ENCODE results near the gene MYH9.
"Not testable (repeated sequence)": the region's sequence is repeated elsewhere in the genome, so short reads cannot be mapped to it uniquely, and the experiment has no call there.

The MYH9 gene

GRCh38 chr22:36267058-36267457, 120.7 kb downstream of the MYH9 start:
- DNase-seq (ENCODE audit: low spot score): no peak

- not testable (repeated sequence) for DNase-seq (ENCODE audit: low spot score)
These were observed 123.7 kb downstream of the MYH9 start for GRCh38 chr22:36263886-36264664.

GRCh38 chr22:36263216-36263673, 124.5 kb downstream of the MYH9 start:
- not testable (repeated sequence) for DNase-seq (ENCODE audit: low spot score)

- not testable (repeated sequence) for DNase-seq (ENCODE audit: low spot score)
These were observed 125.5 kb downstream of the MYH9 start for GRCh38 chr22:36262307-36262706.

DNA sequence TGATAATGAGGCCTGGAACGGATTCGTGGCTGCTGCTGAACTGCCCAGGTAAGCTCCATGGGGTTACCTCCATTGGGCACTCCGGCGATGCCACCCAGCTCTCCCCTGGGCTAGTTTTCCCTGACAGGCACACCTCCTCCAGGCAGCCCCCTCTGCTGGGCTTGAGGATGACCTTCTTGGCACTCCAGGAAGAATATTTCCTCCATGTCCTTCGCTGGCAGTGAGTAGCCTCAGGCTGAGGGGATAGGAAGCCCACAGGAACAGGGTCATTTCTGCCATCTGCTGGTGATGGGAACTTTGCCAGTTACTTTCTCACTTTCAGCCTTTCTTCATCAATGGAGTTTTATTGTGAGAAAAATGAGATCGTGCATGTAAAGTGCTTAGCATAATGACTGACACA, 126.1 kb downstream of the MYH9 start:
- not testable (repeated sequence) for DNase-seq (ENCODE audit: low spot score)

- no peak for DNase-seq (ENCODE audit: low spot score)
These were observed 128.0 kb downstream of the MYH9 start for GRCh38 chr22:36259615-36260300.

DNA sequence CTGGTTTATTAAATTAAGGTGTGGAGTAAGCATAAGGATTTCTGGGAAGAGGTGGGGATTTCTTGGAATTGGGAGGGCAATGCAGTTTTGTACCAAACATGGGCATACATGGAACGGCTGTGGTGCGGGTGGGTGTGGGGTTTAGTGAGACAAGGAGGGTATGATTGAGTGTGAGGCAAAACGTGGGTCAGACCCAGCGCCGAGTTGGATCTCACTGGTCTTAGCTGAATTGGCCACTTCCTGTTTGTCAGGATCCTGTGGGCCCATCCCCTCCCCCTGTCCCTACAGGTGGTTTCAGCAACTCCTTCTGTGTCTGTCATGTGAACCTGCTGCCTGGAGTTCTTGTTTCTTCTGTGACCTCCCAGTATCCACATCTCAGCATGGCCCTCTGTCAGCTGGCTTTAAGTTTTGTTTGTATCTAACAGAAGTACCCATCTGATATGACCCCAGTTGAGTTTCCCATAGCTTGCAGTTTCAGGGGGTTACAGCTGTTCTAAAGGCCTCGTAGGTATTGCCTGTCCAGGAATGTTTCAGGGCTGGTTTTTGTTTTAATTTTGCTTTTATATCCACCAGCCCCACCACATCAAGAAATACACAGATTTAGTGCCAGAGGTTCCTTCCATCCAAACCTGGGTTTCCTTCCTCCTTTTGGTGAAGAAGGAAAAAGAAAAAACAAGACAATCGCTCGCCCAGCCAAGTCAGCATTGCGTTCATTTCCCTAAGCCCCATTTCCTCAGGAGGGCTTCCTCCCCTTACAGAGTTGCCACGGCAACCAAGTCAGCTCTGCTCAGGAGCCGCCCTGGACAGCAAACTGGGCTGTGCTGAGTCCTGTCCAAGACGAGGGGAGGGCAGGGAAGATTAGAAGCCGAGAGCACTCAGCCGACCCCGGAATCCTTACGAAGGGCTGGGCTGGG, 128.8 kb downstream of the MYH9 start:
- no peak for DNase-seq (ENCODE audit: low spot score)

- DNase-seq (ENCODE audit: low spot score): no peak
These were observed 129.7 kb downstream of the MYH9 start for GRCh38 chr22:36257948-36258670.

GRCh38 chr22:36257308-36257707, 130.5 kb downstream of the MYH9 start:
- DNase-seq (ENCODE audit: low spot score): no peak

- no peak for DNase-seq (ENCODE audit: low spot score)
These were observed 131.3 kb downstream of the MYH9 start for GRCh38 chr22:36256478-36256877.

- DNase-seq (ENCODE audit: low spot score): not testable (repeated sequence)
These were observed 132.2 kb downstream of the MYH9 start for GRCh38 chr22:36255572-36255971.

DNA sequence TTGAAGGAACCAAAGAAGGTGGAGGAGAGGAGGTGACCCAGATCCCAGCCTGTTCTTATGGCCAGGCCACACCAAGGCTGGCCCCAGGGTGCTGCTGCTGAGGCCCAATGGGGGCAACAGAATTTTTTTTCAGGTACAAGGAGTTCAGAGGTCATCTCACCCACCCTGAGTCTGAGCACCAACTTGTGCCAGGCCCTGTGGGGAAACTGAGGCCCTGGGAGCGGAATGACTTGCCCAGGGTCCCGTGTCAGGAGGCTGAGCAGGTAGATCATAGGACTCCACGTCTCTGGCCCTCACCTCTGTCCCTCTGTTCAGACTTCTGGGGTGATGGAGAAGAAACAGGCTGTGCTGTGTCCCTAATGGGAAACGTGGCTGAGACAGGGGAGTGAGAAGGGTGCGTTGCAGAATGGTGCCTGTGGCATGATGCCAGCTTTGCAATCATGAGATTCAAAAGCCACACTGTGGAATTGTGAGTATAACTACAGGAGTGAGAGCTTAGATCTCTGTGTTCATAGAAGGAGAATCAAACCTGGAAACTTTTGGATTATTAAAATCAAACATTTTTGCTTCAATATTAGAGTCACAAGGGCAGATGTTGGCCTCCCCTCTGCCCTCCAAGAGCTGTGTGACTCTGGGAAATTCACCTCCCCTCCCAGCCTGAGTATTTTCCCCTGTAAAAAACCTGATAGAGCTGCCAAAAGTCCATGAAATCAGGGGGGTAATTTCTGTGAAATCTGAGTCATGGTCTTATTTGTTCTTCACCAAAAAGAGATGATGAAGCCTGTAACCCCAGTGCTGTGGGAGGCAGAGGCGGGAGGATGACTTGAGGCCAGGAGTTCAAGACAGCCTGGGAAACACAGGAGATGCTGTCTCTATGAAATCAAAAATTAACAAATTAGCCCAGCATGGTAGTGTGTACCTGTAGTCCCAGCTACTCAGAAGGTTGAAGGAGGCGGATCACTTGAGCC, 134.0 kb downstream of the MYH9 start:
- DNase-seq (ENCODE audit: low spot score): no peak

DNA sequence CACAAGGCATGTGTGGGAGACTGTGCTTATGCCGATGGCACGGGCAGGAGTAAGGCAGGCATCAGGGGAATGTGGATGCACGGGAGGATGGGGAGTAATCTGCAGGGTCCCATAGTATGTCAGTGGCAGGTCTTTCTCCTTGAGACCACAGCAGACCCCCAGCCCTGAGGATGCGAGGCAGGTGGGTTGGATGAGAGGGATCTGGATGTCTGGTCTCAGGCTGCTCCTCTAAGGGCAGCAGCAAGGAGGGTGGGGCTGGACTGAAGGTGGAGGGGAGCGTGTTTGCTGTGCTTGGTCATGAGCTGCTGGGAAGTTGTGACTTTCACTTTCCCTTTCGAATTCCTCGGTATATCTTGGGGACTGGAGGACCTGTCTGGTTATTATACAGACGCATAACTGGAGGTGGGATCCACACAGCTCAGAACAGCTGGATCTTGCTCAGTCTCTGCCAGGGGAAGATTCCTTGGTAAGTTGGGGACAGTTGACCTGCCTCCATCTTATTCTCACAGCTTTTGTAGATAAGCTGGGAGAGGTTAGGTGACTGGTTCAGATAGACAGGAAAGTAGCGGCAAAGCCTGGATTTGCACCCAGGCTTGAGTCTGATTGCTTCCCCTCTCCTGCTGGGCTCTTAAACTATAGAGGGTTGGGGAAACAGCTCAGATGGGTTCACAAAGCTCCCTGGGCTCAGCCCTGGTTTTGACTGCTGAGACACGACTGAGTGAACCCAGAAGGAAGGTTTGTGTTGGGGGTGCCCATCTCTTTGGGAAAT, 134.8 kb downstream of the MYH9 start, which contains the start of gene APOL1:
Gene APOL1 (plus strand): TSS at position 380 of the 769 bp plus-strand sequence. CDS start 1,823 bp downstream, outside the sequence.
- peak; percentile 62 for DNase-seq (ENCODE audit: low spot score)

DNA sequence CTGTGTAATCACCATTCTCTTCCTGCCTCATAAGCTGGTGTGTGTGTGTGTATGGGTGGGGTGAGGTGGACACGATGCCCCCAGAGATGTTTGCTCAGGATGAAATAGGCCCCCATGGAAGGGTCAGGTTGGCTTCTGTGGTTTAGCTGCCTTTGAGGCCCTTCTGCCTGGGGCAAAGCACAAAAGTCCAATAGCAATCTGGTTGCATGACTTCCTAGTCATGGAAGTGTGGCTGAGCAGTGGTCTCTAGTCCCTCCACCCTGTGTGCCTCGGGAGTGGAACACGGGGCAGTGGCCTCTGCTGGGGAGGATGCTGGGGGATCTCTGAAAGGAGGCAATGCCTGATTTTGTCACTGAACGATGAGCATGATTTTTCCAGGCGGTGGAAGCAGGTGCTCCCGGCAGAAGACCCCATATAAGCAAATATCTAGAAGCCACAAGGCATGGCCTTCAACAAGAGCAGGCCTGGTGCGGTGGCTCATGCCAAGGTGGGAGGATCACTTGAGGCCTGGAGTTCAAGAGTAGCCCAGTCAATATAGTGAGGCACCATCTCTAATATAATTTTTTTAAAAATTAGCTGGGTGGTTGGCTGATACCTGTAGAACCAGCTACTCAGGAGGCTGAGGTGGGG, 135.7 kb downstream of the MYH9 start:
- DNase-seq (ENCODE audit: low spot score): not testable (repeated sequence)

DNA sequence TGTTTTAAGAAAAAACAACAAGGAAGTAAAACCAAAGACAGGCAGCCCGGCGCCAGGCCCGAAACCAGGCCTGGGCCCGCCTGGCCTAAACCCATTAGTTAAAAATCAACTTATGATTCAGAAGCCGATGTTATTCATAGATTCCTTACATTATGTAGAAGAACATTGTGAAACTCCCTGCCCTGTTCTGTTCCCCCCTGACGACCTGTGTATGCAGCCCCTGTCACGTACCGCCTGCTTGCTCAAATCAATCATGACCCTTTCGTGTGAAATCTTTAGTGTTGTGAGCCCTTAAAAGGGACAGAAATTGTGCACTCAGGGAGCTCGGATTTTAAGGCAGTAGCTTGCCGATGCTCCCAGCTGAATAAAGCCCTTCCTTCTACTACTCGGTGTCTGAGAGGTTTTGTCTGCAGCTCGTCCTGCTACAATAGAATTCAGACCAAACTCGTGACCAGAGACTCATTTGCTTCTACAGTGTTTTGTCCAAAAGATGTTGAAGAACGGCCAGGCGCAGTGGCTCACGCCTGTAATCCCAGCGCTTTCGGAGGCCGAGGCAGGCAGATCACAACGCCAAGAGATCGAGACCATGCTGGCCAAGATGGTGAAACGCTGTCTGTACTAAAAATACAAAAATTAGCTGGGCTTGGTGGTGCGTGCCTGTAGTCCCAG, 137.3 kb downstream of the MYH9 start:
- DNase-seq (ENCODE audit: low spot score): not testable (repeated sequence)

DNA sequence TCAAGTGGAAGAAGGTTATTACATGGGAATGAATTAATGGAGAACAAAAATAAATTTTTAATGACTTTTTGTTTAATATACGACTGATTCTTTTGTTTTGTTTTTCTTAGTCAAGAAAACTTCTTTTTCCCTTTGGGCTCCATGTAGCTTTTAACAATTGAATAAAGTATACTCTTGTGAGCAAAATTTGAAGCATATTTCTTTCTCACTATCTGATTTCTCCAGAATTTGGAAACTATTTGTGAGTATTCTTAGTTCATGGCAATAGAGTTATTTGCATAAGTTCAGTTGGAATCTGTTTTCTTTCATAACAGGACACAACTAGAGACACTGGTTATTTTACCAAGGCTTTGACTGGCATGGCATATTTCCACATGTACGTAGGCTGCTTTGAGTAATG, 138.6 kb downstream of the MYH9 start:
- no peak for DNase-seq (ENCODE audit: low spot score)

GRCh38 chr22:36247955-36248354, 139.8 kb downstream of the MYH9 start:
- DNase-seq (ENCODE audit: low spot score): no peak

DNA sequence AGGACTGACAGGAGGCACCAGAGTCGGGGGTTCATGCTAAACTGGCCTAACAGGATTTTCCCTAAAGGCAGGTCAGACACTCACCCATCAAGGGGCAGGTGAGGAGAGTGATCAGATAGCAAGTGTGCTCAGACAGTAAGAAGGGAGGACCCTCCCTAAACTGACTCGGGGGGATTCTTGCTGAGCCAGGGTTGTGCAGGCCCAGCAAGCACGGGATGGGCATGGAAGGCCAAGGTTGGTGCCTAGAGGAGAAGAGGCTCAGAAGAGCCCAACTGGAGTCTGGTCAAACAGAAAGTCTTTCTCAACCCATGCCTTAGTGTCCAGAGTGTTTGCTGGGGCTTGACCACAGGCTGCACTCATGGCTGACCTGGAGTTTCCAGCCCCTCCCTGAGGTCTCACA, 141.0 kb downstream of the MYH9 start:
- no peak for DNase-seq (ENCODE audit: low spot score)
